IPS DF 19.7 (cell line): ENCODE results near the gene EDN1.

ENCODE experiments used
- DNase-seq: peaks from one replicate; pipeline ENCODE4 v3.0.0-alpha.2; 2013; ENCODE audit warnings: low read depth, low spot score

Gene EDN1

GRCh38 chr6:12289933-12290820 is at the start of gene EDN1:
TSS of gene EDN1 (plus strand) at chr6:12290361. CDS start at chr6:12290630, 269 bp downstream.
- peak; percentile 64 for DNase-seq

GRCh38 chr6:12241493-12242175 is 48.5 kb upstream of the EDN1 start:
- DNase-seq, result no peak

DNA sequence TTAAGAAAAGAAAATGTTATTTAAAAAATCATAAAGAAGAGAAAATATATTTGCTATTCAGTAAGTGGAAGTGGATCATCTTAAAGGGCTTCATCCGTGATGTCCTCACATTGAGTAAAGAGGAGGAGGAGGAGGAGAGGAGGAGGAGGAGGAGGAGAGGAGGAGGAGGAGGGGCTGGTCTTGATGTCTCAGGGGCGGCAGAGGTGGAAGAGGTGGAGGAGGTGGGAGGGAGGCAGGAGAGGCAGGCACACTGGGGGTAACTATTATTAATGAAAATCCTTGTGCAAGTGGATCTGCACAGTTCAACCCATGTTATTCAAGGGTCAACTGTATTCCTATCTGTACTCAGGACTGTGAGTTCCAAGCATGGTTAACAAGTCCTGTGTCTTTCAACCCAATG is 47.0 kb upstream of the EDN1 start:
- no peak for DNase-seq

GRCh38 chr6:12245360-12245759 is 44.8 kb upstream of the EDN1 start:
- no peak for DNase-seq

- DNase-seq, result no peak
These were observed 44.1 kb upstream of the EDN1 start for GRCh38 chr6:12245763-12246718.

GRCh38 chr6:12246900-12247299 is 43.3 kb upstream of the EDN1 start:
- no peak for DNase-seq

GRCh38 chr6:12249541-12250382 is 40.4 kb upstream of the EDN1 start:
- DNase-seq, result no peak

DNA sequence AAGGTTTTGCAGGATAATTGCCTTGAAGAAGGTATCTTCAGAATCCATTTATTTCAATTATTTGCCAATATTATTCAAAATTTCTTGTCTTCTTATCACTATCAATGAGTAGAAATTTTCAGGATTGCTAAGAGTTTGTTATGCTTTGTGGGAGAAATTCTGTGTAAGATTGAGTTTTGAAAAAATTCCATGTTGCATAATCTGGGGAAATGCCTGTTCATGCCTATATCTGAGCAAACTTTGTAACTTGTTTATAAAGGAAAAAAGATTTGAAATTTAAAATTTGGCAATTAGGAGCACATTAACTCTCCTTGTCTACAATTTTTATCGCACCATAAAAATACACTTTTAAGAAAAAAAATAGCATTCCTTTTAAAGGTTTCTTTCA is 39.8 kb upstream of the EDN1 start:
- DNase-seq, result no peak

DNA sequence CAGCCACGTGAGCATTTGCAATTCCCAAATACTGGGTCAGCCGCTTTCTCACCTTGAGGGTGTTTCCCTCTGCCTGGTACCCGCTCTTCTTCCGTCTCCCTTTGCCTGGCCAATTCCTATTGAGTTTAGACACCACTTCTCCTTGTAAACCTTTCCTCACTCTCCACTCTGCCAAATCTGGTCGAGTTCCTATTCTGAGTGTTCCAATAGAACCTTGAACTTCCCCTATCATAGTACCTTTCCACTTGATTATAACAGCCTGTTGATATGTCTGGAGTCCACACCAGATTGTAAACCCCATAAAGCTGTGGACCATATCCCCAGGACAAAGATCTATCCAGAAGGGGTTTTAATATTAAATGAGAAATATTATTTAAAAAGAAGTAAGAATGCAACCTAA is 36.0 kb upstream of the EDN1 start:
- no peak for DNase-seq

- DNase-seq, result no peak
These were observed 32.0 kb upstream of the EDN1 start for GRCh38 chr6:12258191-12258590.

GRCh38 chr6:12258591-12259075 is 31.5 kb upstream of the EDN1 start:
- DNase-seq, result no peak

DNA sequence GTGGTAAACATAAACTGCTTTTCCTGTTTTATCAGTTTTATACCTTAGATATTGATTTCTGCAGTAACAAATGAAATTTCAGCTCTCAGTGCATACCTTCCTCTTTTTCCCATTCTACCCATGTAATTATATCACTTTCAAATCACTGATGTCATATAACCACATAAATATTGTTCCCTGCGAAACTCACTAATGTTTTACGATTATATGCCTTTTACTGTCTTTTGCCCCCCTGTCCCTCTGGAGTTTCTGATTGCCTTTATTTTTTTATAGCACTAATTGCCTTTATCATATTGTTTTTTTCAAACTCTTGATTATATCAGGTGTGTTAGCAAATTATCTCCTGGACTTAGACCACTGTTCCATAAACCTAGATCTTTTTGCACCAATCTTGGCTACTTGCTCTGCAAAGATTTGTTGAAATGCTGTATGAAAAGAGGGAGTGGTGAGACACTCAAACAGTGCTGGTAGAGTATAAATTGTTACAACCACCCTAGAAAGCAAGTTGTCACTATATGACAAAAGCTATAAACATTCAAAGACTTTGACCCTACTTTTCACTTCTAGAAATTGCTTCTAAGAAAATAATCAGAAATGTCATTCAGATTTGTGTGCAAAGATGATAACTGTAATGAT is 29.6 kb upstream of the EDN1 start:
- no peak for DNase-seq

- DNase-seq, result no peak
These were observed 28.7 kb upstream of the EDN1 start for GRCh38 chr6:12261502-12261901.

- no peak for DNase-seq
These were observed 27.7 kb upstream of the EDN1 start for GRCh38 chr6:12262236-12263061.

DNA sequence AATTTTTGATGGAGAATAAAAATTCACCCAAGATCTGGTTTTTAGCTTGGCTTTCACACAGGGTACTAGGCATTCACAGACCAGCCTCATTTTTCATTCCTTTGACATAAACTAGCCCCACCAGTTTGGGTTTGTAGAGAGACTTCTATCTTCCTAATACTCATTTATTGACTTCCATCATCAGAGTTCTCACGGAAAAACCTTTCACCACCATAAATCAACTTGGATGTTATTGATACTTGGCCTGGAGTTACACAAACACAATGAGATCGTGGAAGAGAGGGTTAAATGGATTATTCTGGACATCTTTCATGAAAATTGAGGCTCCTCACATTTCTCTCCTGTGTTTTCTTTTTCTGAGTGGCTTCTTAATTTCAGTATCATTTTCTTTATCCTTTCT is 26.8 kb upstream of the EDN1 start:
- DNase-seq, result no peak

DNA sequence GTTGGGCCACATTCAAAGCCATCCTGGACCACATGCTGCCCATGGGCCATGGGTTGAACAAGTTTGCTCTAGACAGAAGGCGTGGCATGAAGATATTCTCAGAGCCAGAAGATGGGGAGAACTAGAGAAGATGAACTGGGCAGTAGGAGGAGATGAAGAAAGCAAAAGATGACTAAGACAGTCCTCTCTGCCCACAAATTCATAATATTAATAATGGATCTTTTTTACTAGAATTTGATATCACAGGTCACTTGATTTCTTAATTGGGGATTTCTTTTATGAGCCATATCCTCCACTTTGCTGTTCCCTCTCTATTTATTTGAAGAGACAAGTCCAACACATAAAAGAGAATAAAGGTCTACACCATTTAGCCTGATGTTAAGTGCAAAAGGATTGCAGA is 25.5 kb upstream of the EDN1 start:
- DNase-seq, result no peak

DNA sequence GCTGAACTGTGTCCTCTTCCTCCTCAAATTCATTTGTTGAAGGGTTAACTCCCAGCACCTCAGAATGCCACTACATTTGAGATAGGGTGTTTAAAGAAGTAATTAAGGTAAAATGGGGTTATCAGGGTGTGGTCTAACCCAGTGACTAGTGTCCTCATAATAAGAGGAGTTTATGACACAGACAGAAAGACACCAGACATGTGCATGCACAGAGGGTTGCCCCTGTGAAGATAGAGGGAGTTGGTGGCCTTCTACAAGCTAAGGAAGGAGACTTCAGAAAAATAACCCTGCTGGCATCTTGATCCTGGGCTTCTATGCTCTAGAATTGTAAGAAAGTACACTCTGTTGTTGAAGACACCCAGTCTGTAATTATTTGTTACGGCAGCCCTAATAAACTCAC is 24.9 kb upstream of the EDN1 start:
- DNase-seq, result no peak

DNA sequence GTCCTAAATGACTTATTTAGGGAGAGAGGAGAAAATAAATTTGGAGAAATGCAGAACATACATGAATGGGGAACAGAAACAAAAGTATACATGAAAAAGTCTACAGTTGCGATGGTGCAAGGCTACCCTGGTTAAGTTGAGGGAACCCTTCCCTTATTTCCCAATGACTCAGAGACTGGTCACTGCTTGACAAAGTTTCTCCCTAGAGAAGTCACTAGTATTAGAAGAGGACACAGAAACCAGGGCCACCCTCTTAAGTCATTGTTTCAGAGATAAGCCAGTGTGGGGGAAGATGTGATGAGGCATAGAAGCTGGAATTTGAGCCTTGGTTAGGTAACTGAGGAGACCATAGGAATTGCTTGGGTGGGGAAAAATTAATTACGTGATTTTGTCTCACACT is 24.4 kb upstream of the EDN1 start:
- no peak for DNase-seq

GRCh38 chr6:12266571-12266970 is 23.6 kb upstream of the EDN1 start:
- no peak for DNase-seq

DNA sequence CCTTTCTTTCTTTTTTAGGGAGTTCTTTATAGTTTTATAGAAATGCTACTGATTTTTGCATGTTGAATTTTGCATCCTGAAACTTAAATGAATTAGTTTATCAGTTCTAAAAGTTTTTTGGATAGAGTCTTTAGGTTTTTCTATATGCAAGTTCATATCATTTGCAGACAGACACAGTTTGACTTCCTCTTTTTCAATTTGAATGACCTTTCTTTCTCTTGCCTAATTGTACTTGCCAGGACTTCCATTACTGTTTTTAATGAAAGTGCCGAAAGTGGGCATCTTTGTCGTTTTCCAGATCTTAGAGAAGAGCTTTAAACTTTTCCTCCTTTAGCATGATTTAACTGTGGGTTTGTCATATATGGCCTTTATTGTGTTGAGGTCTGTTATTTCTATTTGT is 21.1 kb upstream of the EDN1 start:
- no peak for DNase-seq
